Caco-2 (cell line): ENCODE data around the gene GCNT2. TPM values are rescaled to one million over a fixed set of nuclear protein-coding genes. Genes with fewer than 3 reads are reported as not detected.
"Not testable (repeated sequence)": the region's sequence is repeated elsewhere in the genome, so short reads cannot be mapped to it uniquely, and the experiment has no call there.

ENCODE experiments used
- BruUV-seq: library from RNA; stranded (reverse); fragments of 400-500 nt; replicated peaks from 2 replicates; lab custom pipeline; 2021; lab: Mats Ljungman, UMichigan
- CTCF ChIA-PET: fragments of 300-600 bp; sonication (Branson Sonifier 250); formaldehyde crosslinking; loops from one replicate; lab custom pipeline; 2022; ENCODE audit warnings: antibody characterized with exemption; lab: Charles Lee
- POLR2A ChIA-PET: fragments of 300-600 bp; sonication (Branson Sonifier 250); formaldehyde crosslinking; loops from one replicate; lab custom pipeline; 2022; ENCODE audit warnings: antibody characterized with exemption; lab: Charles Lee
- DNase-seq, 2 experiments: peaks; one replicate each; pipeline versions ENCODE4 v3.0.0 to v3.0.0-alpha.2; 2020 to 2022
- H3K27me3 ChIP-seq: replicated peaks from 2 replicates; pipeline ENCODE4 v1.6.0; 2011; ENCODE audit warnings: low read length; ENCODE audit not compliant: control insufficient read depth, insufficient read depth
- H3K36me3 ChIP-seq: 2 replicates; pipeline ENCODE4 v1.5.1; 2011; ENCODE audit warnings: low read length; ENCODE audit not compliant: control insufficient read depth, insufficient read depth
- H3K4me1 ChIP-seq: fragments of 250-450 bp; sonication (Bioruptor Pico); 2 replicates; pipeline ENCODE4 v1.5.1; 2020; ENCODE audit warnings: mild to moderate bottlenecking
- H3K4me3 ChIP-seq: 2 replicates; pipeline ENCODE4 v1.5.1; 2011; ENCODE audit warnings: low read depth, mild to moderate bottlenecking, control low read depth, low read length
- H3K9me3 ChIP-seq: fragments of 250-450 bp; sonication (Bioruptor Pico); 2 replicates; pipeline ENCODE4 v1.5.1; 2020; ENCODE audit warnings: mild to moderate bottlenecking, moderate library complexity
- H3K27ac Mint-ChIP-seq: one replicate; pipeline ENCODE4 v1.8.0; 2022; ENCODE audit warnings: mixed read lengths; ENCODE audit not compliant: unreplicated experiment
- H3K27me3 Mint-ChIP-seq: one replicate; pipeline ENCODE4 v1.8.0; 2022; ENCODE audit warnings: mixed read lengths; ENCODE audit not compliant: insufficient read depth, unreplicated experiment
- H3K36me3 Mint-ChIP-seq: one replicate; pipeline ENCODE4 v1.8.0; 2022; ENCODE audit warnings: mild to moderate bottlenecking, mixed read lengths; ENCODE audit not compliant: insufficient read depth, unreplicated experiment
- H3K4me1 Mint-ChIP-seq: one replicate; pipeline ENCODE4 v1.8.0; 2022; ENCODE audit warnings: low read depth, mixed read lengths; ENCODE audit not compliant: unreplicated experiment
- H3K4me3 Mint-ChIP-seq: one replicate; pipeline ENCODE4 v1.8.0; 2022; ENCODE audit warnings: mild to moderate bottlenecking, moderate library complexity, mixed read lengths; ENCODE audit not compliant: unreplicated experiment
- H3K9me3 Mint-ChIP-seq: one replicate; pipeline ENCODE4 v1.8.0; 2022; ENCODE audit warnings: mixed read lengths; ENCODE audit not compliant: unreplicated experiment
- CTCF ChIP-seq, 2 experiments: fragments of 200-600 bp in 1 of 2; IDR thresholded peaks; 1 replicate in 1 of 2; 2 replicates in 1 of 2; pipeline versions ENCODE4 v1.5.1 to v1.8.0; 2011 to 2022; ENCODE audit warnings: antibody characterized with exemption in 1 of 2, control low read depth in 1 of 2, inconsistent platforms in 1 of 2, low read depth in 1 of 2, low read length in 1 of 2, mild to moderate bottlenecking in 1 of 2, moderate library complexity in 1 of 2; ENCODE audit not compliant: insufficient read depth in 1 of 2, severe bottlenecking in 1 of 2, unreplicated experiment in 1 of 2
- intact Hi-C: fragments of 100-400 bp; cut with micrococcal nuclease; formaldehyde crosslinking; loops from one replicate; pipeline ENCODE4 v1.10.0; 2022; ENCODE audit not compliant: unreplicated experiment
- total RNA-seq: library from RNA; stranded (reverse); gene quantifications from 2 replicates; pipeline ENCODE4 v1.2.3, GENCODE V29; 2022

Gene GCNT2
- total RNA-seq, 1 experiment from 2014 or later: 70.7 TPM

GRCh38 chr6:10598084-10598960 is 77.2 kb downstream of the GCNT2 start:
- no peak for DNase-seq
- Mint-ChIP-seq H3K4me3 (no peak overlapping the region), H3K9me3 (no peaks in the 10 kb centered on the region), H3K36me3 (peaks cover 51% of the 10 kb centered on the region), H3K27ac (no peak overlapping the region), H3K27me3 (no peaks in the 10 kb centered on the region), H3K4me1 (peaks cover 9% of the 10 kb centered on the region)
- no peaks in the 10 kb centered on the region for H3K27me3 ChIP-seq
- ChIA-PET CTCF (no interaction called here), POLR2A (no interaction called here)
- intact Hi-C loops: no loop called here
- H3K4me1 ChIP-seq: peaks cover 5% of the 10 kb centered on the region; the same call in 1 of the 2 replicates
- H3K36me3 ChIP-seq: no peaks in the 10 kb centered on the region
- no peak overlapping the region for H3K4me3 ChIP-seq
- no peaks in the 10 kb centered on the region for H3K9me3 ChIP-seq
- TF ChIP-seq CTCF (IDR thresholded peaks at IDR 0.05; ENCODE audit: insufficient read depth in 1 of 2, low read depth in 1 of 2, low read length in 1 of 2, severe bottlenecking in 1 of 2, unreplicated experiment in 1 of 2): no peak
- BruUV-seq: no TSS peak

GRCh38 chr6:10599046-10599445 is 77.9 kb downstream of the GCNT2 start:
- H3K4me3 Mint-ChIP-seq: no peak overlapping the region
- Histone ChIP-seq H3K36me3 (no peaks in the 10 kb centered on the region), H3K4me1 (peaks cover 5% of the 10 kb centered on the region; the same call in 1 of the 2 replicates), H3K4me3 (no peak overlapping the region), H3K9me3 (no peaks in the 10 kb centered on the region), H3K27me3 (no peaks in the 10 kb centered on the region)
- H3K4me1 Mint-ChIP-seq: peaks cover 9% of the 10 kb centered on the region
- ChIA-PET CTCF (no interaction called here), POLR2A (no interaction called here)
- no peaks in the 10 kb centered on the region for H3K9me3 Mint-ChIP-seq
- H3K27me3 Mint-ChIP-seq: no peaks in the 10 kb centered on the region
- no TSS peak for BruUV-seq
- intact Hi-C loops: no loop called here
- DNase-seq: no peak
- no peak overlapping the region for H3K27ac Mint-ChIP-seq
- H3K36me3 Mint-ChIP-seq: peaks cover 52% of the 10 kb centered on the region
- no peak for TF ChIP-seq CTCF (IDR thresholded peaks at IDR 0.05; ENCODE audit: insufficient read depth in 1 of 2, low read depth in 1 of 2, low read length in 1 of 2, severe bottlenecking in 1 of 2, unreplicated experiment in 1 of 2)

- H3K27me3 Mint-ChIP-seq, H3K27ac Mint-ChIP-seq, H3K9me3 ChIP-seq, H3K4me1 Mint-ChIP-seq, H3K4me3 ChIP-seq, H3K27me3 ChIP-seq, H3K4me1 ChIP-seq, intact Hi-C loops, CTCF ChIA-PET, H3K36me3 ChIP-seq, H3K9me3 Mint-ChIP-seq, H3K4me3 Mint-ChIP-seq, POLR2A ChIA-PET, BruUV-seq, DNase-seq: not testable (repeated sequence)
- H3K36me3 Mint-ChIP-seq: peaks cover 51% of the 10 kb centered on the region
Measured at GRCh38 chr6:10600681-10601080, 79.5 kb downstream of the GCNT2 start.
